Uterus (tissue), 4 donors: Measurements from ENCODE around the gene ANKRD13B. TPM values are rescaled to one million over a fixed set of nuclear protein-coding genes. Genes with fewer than 3 reads are reported as not detected.

Experiments
- DNase-seq, 2 donors: peaks; one replicate each; pipeline ENCODE4 v3.0.0-alpha.2; 2019 to 2020
- H3K27ac ChIP-seq, 2 donors: fragments of 200-600 bp; sonication (generic); 1 replicate in 1 of 2; 2 replicates in 1 of 2; pipeline ENCODE4 v1.5.1; 2016 to 2018
- H3K27me3 ChIP-seq, 2 donors: fragments of 200-600 bp; sonication (generic); one replicate each; pipeline ENCODE4 v1.5.1; 2018 to 2019; ENCODE audit warnings: control low read depth in 1 of 2
- H3K36me3 ChIP-seq, 2 donors: fragments of 200-600 bp; sonication (generic); one replicate each; pipeline ENCODE4 v1.5.1; 2019; ENCODE audit warnings: control low read depth in 1 of 2
- H3K4me1 ChIP-seq, 2 donors: fragments of 200-600 bp; sonication (generic); one replicate each; pipeline ENCODE4 v1.5.1; 2018 to 2019; ENCODE audit warnings: control low read depth in 1 of 2
- H3K4me3 ChIP-seq, 2 donors: fragments of 200-600 bp; sonication (generic); 1 replicate in 1 of 2; 2 replicates in 1 of 2; pipeline ENCODE4 v1.5.1; 2018 to 2019; ENCODE audit warnings: mild to moderate bottlenecking in 1 of 2
- H3K9me3 ChIP-seq, 2 donors: fragments of 200-600 bp; sonication (generic); one replicate each; pipeline ENCODE4 v1.5.1; 2019; ENCODE audit warnings: control low read depth in 1 of 2
- CTCF ChIP-seq, 4 experiments: fragments of 200-600 bp in 2 of 4; fragments of 450-650 bp in 2 of 4; sonication (generic) in 2 of 4; IDR thresholded peaks; one replicate each; pipeline ENCODE4 v1.5.1; 2016 to 2019; ENCODE audit warnings: antibody characterized with exemption in 4 of 4, mild to moderate bottlenecking in 2 of 4, moderate library complexity in 1 of 4
- POLR2A ChIP-seq, 2 donors: fragments of 450-650 bp; IDR thresholded peaks; one replicate each; pipeline ENCODE4 v1.6.1; 2016; ENCODE audit warnings: antibody characterized with exemption in 2 of 2, mild to moderate bottlenecking in 1 of 2, moderate library complexity in 1 of 2
- intact Hi-C: fragments of 100-400 bp; cut with DNase I; formaldehyde crosslinking; loops from one replicate; pipeline ENCODE4 v1.15.1; 2023; ENCODE audit warnings: low total_unique reads
- total RNA-seq, 4 donors: library from RNA; depleted of rRNA in 3 of 4; stranded (reverse); fragments of >200 nt in 3 of 4; gene quantifications; one replicate each; pipeline versions ENCODE4 v1.1.0 to v1.2.4, GENCODE V29; 2014 to 2023
- donor health status: DM: yes; HTN: yes; CAD: no.

Gene ANKRD13B
- 10 to 100 TPM in 3 of 4 donors, 1 to 10 TPM in 1; 2.8 to 17.0 (median 12.7) TPM for total RNA-seq

DNA sequence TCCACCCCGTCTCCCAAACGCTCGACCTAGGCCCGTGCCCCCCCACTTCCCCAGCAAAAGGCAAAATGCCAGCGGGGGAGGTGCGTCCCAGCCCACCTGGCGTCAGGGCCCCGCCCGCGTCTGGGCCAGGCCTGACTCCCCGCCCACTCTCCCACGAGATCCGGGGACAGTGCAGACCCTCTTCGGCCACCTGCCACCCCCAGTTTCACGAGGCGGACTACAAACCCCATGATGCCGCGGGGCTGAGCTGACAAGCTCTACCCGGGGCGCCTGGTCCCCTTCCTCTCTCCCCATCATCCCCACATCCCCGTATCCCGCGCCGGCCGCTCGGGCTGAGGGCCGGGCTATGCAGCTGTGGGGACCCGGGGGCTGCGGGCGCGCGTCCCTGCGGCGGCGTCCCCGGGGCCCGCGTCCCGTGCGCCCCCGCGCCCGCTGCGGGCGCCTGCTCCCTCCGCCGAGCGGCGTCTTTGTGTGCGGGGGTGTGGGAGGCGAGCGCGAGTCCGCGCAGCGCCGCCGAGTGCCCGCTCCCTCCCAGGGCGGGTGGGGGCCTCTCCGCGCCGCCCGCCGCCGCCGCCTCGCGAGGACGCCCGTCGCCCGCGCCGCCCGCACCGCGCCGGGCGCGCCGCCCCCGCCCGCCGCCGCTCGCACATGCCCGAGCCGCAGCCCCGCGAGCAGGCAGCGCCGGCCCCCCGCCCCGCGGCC is at the start of gene ANKRD13B:
TSS of gene ANKRD13B (plus strand) at position 283 of the 702 bp plus-strand sequence. CDS start 490 bp downstream, outside the sequence.
- intact Hi-C loops, result no loop called here
- no peaks in the 10 kb centered on the region for H3K27me3 ChIP-seq
- H3K4me3 ChIP-seq, result peak within 1 kb of the TSS; percentile 39 to 66
- TF ChIP-seq CTCF (IDR thresholded peaks at IDR 0.05) (peak in 1 of 4 experiments; percentile 7), POLR2A (IDR thresholded peaks at IDR 0.05) (no peak)
- peak; percentile 55 to 57 for DNase-seq
- no peaks in the 10 kb centered on the region for H3K9me3 ChIP-seq
- no peaks in the 10 kb centered on the region for H3K36me3 ChIP-seq
- H3K4me1 ChIP-seq, result peaks cover 0 to 25% of the 10 kb centered on the region in 2 donors
- H3K27ac ChIP-seq, result peak within 1 kb of the TSS; percentile 84 to 89

DNA sequence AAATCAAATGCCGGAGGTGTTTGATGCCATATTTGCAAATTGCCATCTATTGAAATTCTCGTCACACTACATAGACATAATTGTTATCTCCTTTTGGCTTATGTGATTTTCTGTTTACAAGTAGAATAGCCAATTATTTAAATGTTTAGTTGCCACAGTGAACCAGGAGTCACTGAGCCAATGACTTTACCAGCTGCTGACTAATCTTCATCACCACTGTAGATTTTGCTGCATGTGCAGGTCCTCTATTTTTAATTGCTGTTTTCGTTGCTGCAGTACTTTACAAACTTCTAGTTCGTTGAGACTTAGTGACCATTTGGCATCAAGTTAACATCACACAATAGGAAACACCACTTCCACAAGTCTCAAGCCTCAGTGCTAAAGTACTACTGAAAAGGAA is 48.9 kb upstream of the ANKRD13B start:
- intact Hi-C loops, result loop anchor here (10.0 kb wide), 1 partner anchor 179 kb away; no protein-coding TSS in a partner anchor
- Histone ChIP-seq H3K27ac (no peak overlapping the region), H3K36me3 (no peaks in the 10 kb centered on the region), H3K27me3 (no peaks in the 10 kb centered on the region), H3K9me3 (no peaks in the 10 kb centered on the region), H3K4me3 (no peak overlapping the region), H3K4me1 (no peaks in the 10 kb centered on the region)
- no peak for DNase-seq
- TF ChIP-seq POLR2A (IDR thresholded peaks at IDR 0.05) (no peak), CTCF (IDR thresholded peaks at IDR 0.05) (no peak)

DNA sequence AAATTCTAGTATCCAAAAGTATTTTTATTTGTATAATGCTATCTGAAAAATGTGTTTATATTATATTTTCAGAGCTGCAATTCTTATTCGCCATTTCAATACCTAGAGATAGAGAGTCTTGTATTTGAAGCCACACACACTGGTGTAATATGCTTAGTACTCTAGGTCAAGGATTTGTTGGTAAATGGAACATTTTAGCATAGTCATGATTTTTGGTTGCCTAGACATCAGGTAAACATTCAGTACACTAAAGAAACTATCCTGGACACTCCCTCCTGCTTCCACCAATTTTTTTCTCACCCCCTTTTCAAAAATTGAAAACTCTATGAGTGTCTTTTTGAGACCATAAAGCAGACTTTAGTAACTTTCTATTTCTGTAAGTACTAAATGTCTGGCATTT is 46.8 kb upstream of the ANKRD13B start:
- Histone ChIP-seq H3K27me3 (no peaks in the 10 kb centered on the region), H3K4me3 (no peak overlapping the region), H3K4me1 (no peaks in the 10 kb centered on the region), H3K36me3 (no peaks in the 10 kb centered on the region), H3K27ac (no peak overlapping the region), H3K9me3 (no peaks in the 10 kb centered on the region)
- TF ChIP-seq CTCF (IDR thresholded peaks at IDR 0.05), result no peak
- no peak for DNase-seq
- intact Hi-C loops, result loop anchor here (10.0 kb wide), 1 partner anchor 181 kb away; no protein-coding TSS in a partner anchor

- Histone ChIP-seq H3K4me1 (no peaks in the 10 kb centered on the region), H3K27me3 (no peaks in the 10 kb centered on the region), H3K9me3 (no peaks in the 10 kb centered on the region), H3K36me3 (no peaks in the 10 kb centered on the region), H3K4me3 (no peak overlapping the region), H3K27ac (no peak overlapping the region)
- no peak for TF ChIP-seq CTCF (IDR thresholded peaks at IDR 0.05)
- no peak for TF ChIP-seq POLR2A (IDR thresholded peaks at IDR 0.05)
- intact Hi-C loops, result loop anchor here (10.0 kb wide), 1 partner anchor 182 kb away; no protein-coding TSS in a partner anchor
- DNase-seq, result no peak
Observed at GRCh38 chr17:29546830-29547229, 46.1 kb upstream of the ANKRD13B start.

GRCh38 chr17:29549177-29549923 is 43.6 kb upstream of the ANKRD13B start:
- Histone ChIP-seq H3K36me3 (no peaks in the 10 kb centered on the region), H3K9me3 (no peaks in the 10 kb centered on the region), H3K27ac (no peak overlapping the region), H3K4me3 (no peak overlapping the region), H3K27me3 (no peaks in the 10 kb centered on the region), H3K4me1 (no peaks in the 10 kb centered on the region)
- DNase-seq, result no peak
- intact Hi-C loops, result loop anchor here (10.0 kb wide), 1 partner anchor 185 kb away; no protein-coding TSS in a partner anchor
- no peak for TF ChIP-seq CTCF (IDR thresholded peaks at IDR 0.05)
- TF ChIP-seq POLR2A (IDR thresholded peaks at IDR 0.05), result no peak
